H1 (cell line): ENCODE data around the gene RPRD2. TPM values are rescaled to one million over a fixed set of nuclear protein-coding genes. Genes with fewer than 3 reads are reported as not detected.

Experiments used
- CTCF ChIA-PET: fragments of 300-600 bp; sonication (Branson Sonifier 250); formaldehyde crosslinking; loops from one replicate; lab custom pipeline; 2021; ENCODE audit not compliant: partially characterized antibody; lab: Charles Lee
- POLR2A ChIA-PET: fragments of 300-600 bp; sonication (Branson Sonifier 250); formaldehyde crosslinking; loops from one replicate; lab custom pipeline; 2021; ENCODE audit warnings: inconsistent platforms; ENCODE audit not compliant: partially characterized antibody; lab: Charles Lee
- DNase-seq, 2 experiments: peaks; one replicate each; pipeline versions ENCODE4 v3.0.0 to v3.0.0-alpha.2; 2010 to 2022; ENCODE audit warnings: low spot score in 2 of 2, low read depth in 1 of 2, mixed read lengths in 1 of 2
- FAIRE-seq: peaks from 2 replicates; lab custom pipeline; 2011; peaks lifted over from hg19 to GRCh38; lab: Jason Lieb, UNC
- H2AFZ ChIP-seq: 2 replicates; pipeline ENCODE4 v1.8.1; 2012; ENCODE audit warnings: low read length, inconsistent platforms
- H2AK5ac ChIP-seq: 2 replicates; pipeline ENCODE4 v1.6.1; 2013; ENCODE audit warnings: low read depth, low read length
- H2BK120ac ChIP-seq: replicated peaks from 2 replicates; pipeline ENCODE3; 2013; ENCODE audit warnings: low read depth, low read length, inconsistent platforms
- H2BK12ac ChIP-seq: 2 replicates; pipeline ENCODE4 v1.6.1; 2013; ENCODE audit warnings: low read depth, low read length
- H2BK15ac ChIP-seq: 2 replicates; pipeline ENCODE4 v1.6.1; 2013; ENCODE audit warnings: low read length
- H2BK20ac ChIP-seq: 2 replicates; pipeline ENCODE4 v1.6.1; 2013; ENCODE audit warnings: low read length
- H2BK5ac ChIP-seq: 2 replicates; pipeline ENCODE4 v1.6.1; 2013; ENCODE audit warnings: low read depth, low read length
- H3K14ac ChIP-seq: 2 replicates; pipeline ENCODE4 v1.6.1; 2013; ENCODE audit warnings: inconsistent platforms; ENCODE audit not compliant: insufficient read length
- H3K18ac ChIP-seq: 2 replicates; pipeline ENCODE4 v1.6.1; 2013; ENCODE audit warnings: low read length; ENCODE audit errors: extremely low read depth
- H3K23ac ChIP-seq: 2 replicates; pipeline ENCODE4 v1.6.1; 2013; ENCODE audit warnings: inconsistent platforms; ENCODE audit not compliant: insufficient read length
- H3K23me2 ChIP-seq: 2 replicates; pipeline ENCODE4 v1.6.1; 2013; ENCODE audit warnings: low read depth, low read length
- H3K27ac ChIP-seq: 2 replicates; pipeline ENCODE4 v1.6.1; 2011; ENCODE audit warnings: low read depth, low read length, inconsistent platforms
- H3K27me3 ChIP-seq, 4 experiments: replicated peaks in 1 of 4; 1 replicate in 1 of 4; 2 replicates in 3 of 4; pipeline versions ENCODE4 v1.6.1 to v1.8.1; 2011 to 2013; ENCODE audit warnings: low read length in 3 of 4, mild to moderate bottlenecking in 3 of 4, inconsistent platforms in 2 of 4, mixed read lengths in 2 of 4, moderate library complexity in 1 of 4; ENCODE audit not compliant: control insufficient read depth in 3 of 4, insufficient read depth in 3 of 4; ENCODE audit errors: extremely low read depth in 1 of 4
- H3K36me3 ChIP-seq, 4 experiments: 2 replicates each; pipeline versions ENCODE4 v1.6.1 to v1.8.1; 2011 to 2013; ENCODE audit warnings: mild to moderate bottlenecking in 4 of 4, low read length in 3 of 4, moderate library complexity in 2 of 4, control low read depth in 1 of 4, inconsistent platforms in 1 of 4; ENCODE audit not compliant: insufficient read depth in 4 of 4, control insufficient read depth in 2 of 4
- H3K4ac ChIP-seq: replicated peaks from 2 replicates; pipeline ENCODE3; 2013; ENCODE audit warnings: low read length, low read depth, mixed read lengths, inconsistent platforms; ENCODE audit not compliant: insufficient read length
- H3K4me1 ChIP-seq, 4 experiments: replicated peaks in 1 of 4; 1 replicate in 1 of 4; 2 replicates in 3 of 4; pipeline versions ENCODE4 v1.6.1 to v1.8.1; 2011 to 2013; ENCODE audit warnings: low read length in 3 of 4, inconsistent platforms in 2 of 4, mixed read lengths in 1 of 4; ENCODE audit not compliant: insufficient read depth in 4 of 4, control insufficient read depth in 3 of 4
- H3K4me2 ChIP-seq, 2 experiments: 2 replicates each; pipeline versions ENCODE4 v1.6.1 to v1.8.1; 2011 to 2013; ENCODE audit warnings: low read depth in 2 of 2, low read length in 2 of 2, control low read depth in 1 of 2, inconsistent platforms in 1 of 2, mild to moderate bottlenecking in 1 of 2; ENCODE audit not compliant: insufficient read depth in 1 of 2
- H3K4me3 ChIP-seq, 4 experiments: fragments of 200-600, 300-600 bp in 1 of 4; sonication (generic), shearing (Covaris generic), sonication (Bioruptor Twin) in 1 of 4; 2 replicates each; pipeline versions ENCODE4 v1.5.1 to v1.8.1; 2011 to 2016; ENCODE audit warnings: low read length in 4 of 4, low read depth in 3 of 4, control low read depth in 2 of 4, inconsistent platforms in 2 of 4, mild to moderate bottlenecking in 2 of 4, mixed read lengths in 1 of 4, moderate library complexity in 1 of 4; ENCODE audit not compliant: insufficient read depth in 2 of 4; ENCODE audit errors: extremely low read depth in 1 of 4
- H3K56ac ChIP-seq: replicated peaks from 2 replicates; pipeline ENCODE3; 2013; ENCODE audit warnings: low read depth, mild to moderate bottlenecking, mixed read lengths, low read length, inconsistent platforms; ENCODE audit not compliant: insufficient read length
- H3K79me1 ChIP-seq: 2 replicates; pipeline ENCODE4 v1.6.1; 2013; ENCODE audit warnings: low read depth, low read length, control low read depth
- H3K79me2 ChIP-seq, 2 experiments: 2 replicates each; pipeline versions ENCODE4 v1.6.1 to v1.8.1; 2012 to 2013; ENCODE audit warnings: low read length in 2 of 2, mild to moderate bottlenecking in 2 of 2, inconsistent platforms in 1 of 2; ENCODE audit not compliant: insufficient read depth in 2 of 2, control insufficient read depth in 1 of 2
- H3K9ac ChIP-seq, 4 experiments: replicated peaks in 1 of 4; 1 replicate in 1 of 4; 2 replicates in 3 of 4; pipeline versions ENCODE4 v1.6.1 to v1.8.1; 2011 to 2013; ENCODE audit warnings: low read depth in 3 of 4, low read length in 3 of 4, control low read depth in 2 of 4, mild to moderate bottlenecking in 2 of 4, moderate library complexity in 2 of 4, inconsistent platforms in 1 of 4; ENCODE audit errors: extremely low read depth in 1 of 4
- H3K9me3 ChIP-seq, 2 experiments: 2 replicates each; pipeline versions ENCODE4 v1.6.1 to v1.8.1; 2012 to 2013; ENCODE audit warnings: mild to moderate bottlenecking in 2 of 2, moderate library complexity in 2 of 2, control low read depth in 1 of 2, inconsistent platforms in 1 of 2, low read depth in 1 of 2, low read length in 1 of 2, mixed read lengths in 1 of 2; ENCODE audit not compliant: insufficient read depth in 2 of 2
- H4K20me1 ChIP-seq, 2 experiments: replicated peaks in 1 of 2; 2 replicates each; pipeline versions ENCODE3 to v1.8.1; 2011 to 2013; ENCODE audit warnings: inconsistent platforms in 2 of 2, low read length in 2 of 2, mild to moderate bottlenecking in 1 of 2; ENCODE audit not compliant: insufficient read depth in 2 of 2, control insufficient read depth in 1 of 2
- H4K5ac ChIP-seq: 2 replicates; pipeline ENCODE4 v1.6.1; 2013; ENCODE audit warnings: low read length, low read depth, mixed read lengths, inconsistent platforms; ENCODE audit not compliant: insufficient read length
- H4K8ac ChIP-seq: 2 replicates; pipeline ENCODE4 v1.8.0; 2013; ENCODE audit warnings: mild to moderate bottlenecking, moderate library complexity, low read length, inconsistent platforms; ENCODE audit not compliant: insufficient read depth; ENCODE audit errors: extremely low read depth
- H4K91ac ChIP-seq: replicated peaks from 2 replicates; pipeline ENCODE3; 2013; ENCODE audit warnings: low read length, mixed read lengths, inconsistent platforms; ENCODE audit not compliant: insufficient read length
- CHD1 ChIP-seq: IDR thresholded peaks from 2 replicates; pipeline ENCODE4 v1.6.1; 2012; ENCODE audit warnings: low read depth, low read length, improper control_type of control experiment
- JUND ChIP-seq: IDR thresholded peaks from 2 replicates; pipeline ENCODE4 v1.6.1; 2011; ENCODE audit warnings: mild to moderate bottlenecking, improper control_type of control experiment, low read length
- SP2 ChIP-seq: IDR thresholded peaks from 2 replicates; pipeline ENCODE4 v1.6.1; 2012; ENCODE audit warnings: mild to moderate bottlenecking, low read length, inconsistent platforms
- ZNF274 ChIP-seq: IDR thresholded peaks from 2 replicates; pipeline ENCODE4 v1.7.0; 2012; ENCODE audit warnings: low read length, borderline replicate concordance; ENCODE audit errors: extremely low read depth
- WGBS, 2 experiments: shearing (Covaris generic) in 1 of 2; methylation state at CpG; one replicate each; pipeline versions ENCODE4 v1.1.6 to v1.1.7; 2013 to 2015; ENCODE audit warnings: low lambda C conversion rate in 2 of 2, mixed read lengths in 2 of 2, inconsistent platforms in 1 of 2, low coverage in 1 of 2, missing lambda C conversion rate in 1 of 2; ENCODE audit not compliant: insufficient replicate concordance in 2 of 2, insufficient coverage in 1 of 2, insufficient read length in 1 of 2; ENCODE audit errors: extremely low coverage in 1 of 2, missing lambda C conversion rate in 1 of 2; 5-methylcytosine and 5-hydroxymethylcytosine counted together
- polyA plus RNA-seq, 7 experiments: library from polyadenylated mRNA; depleted of rRNA in 3 of 7; stranded (reverse) in 5 of 7; unstranded in 2 of 7; fragments of >200 nt in 5 of 7; fragments of 200-250 nt in 2 of 7; gene quantifications; 1 replicate in 5 of 7; 2 replicates in 1 of 7; 4 replicates in 1 of 7; pipeline versions ENCODE4 v1.2.1 to v1.2.3, GENCODE V29; 2011 to 2013; ENCODE audit warnings: missing spikeins in 2 of 7, mixed read lengths in 2 of 7
- total RNA-seq: library from RNA; stranded (reverse); fragmentation: NEBNext Ultra II Directional; extraction: Animal tissue kit (Norgen Biotek cat#: 25700); gene quantifications from 2 replicates; pipeline ENCODE4 v1.2.1, GENCODE V29; 2021
- TF ChIP-seq, protein P1 (sequence below): IDR thresholded peaks from 2 replicates; pipeline ENCODE4 v1.6.1; 2012; ENCODE audit warnings: inconsistent platforms

The RPRD2 gene
- total and polyA plus RNA-seq, 2 of the 8 experiments (the other 6 are each of a cell fraction or from before 2014, with no cell fraction given), result 14.4 to 32.4 TPM

DNA sequence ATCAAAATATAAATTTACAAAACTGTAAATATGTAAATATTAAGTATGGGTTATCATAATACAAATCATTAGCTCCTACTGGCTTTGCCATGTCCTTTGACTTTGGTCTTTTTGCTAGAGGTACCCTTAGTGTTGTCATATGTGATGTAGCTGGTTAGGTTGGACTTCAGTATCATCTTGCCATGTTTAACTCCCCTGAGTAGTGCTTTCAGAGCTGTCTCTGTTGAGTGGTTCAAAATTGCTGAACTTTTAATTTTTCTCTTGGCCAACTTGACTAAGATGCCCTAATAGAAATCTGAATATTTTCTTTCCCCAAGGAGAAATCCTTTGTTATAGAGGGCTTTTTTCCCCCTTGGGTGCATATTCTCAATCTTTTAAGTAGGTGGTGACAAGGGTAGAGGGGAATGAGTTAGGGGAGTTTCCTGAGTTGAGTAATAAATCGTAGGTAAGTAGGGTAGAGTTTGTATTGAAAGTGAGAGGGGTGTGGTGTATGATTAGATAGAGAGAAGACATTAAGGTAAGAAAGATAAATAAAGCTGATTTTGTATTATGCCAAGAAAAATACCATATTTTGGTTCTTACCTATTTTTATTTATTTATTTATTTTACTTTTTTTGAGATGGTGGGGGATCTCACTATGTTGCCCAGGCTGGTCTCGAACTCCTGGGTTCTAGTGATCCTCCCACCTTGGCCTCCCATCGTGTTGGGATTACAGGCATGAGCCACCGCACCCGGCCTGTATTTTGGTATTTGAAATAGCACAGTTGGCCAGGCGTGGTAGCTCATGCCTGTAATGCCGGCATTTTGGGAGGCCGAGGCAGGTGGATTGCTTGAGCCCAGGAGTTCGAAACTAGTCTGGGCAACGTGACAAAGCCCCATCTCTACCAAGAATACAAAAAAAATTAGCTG is 21.8 kb downstream of the RPRD2 start:
- Histone ChIP-seq H3K9ac (no peak overlapping the region), H3K79me2 (peaks cover 0 to 94% of the 10 kb centered on the region in 2 experiments; a peak in 3 of 4 replicates), H3K18ac (no peak overlapping the region), H3K4me2 (no peak overlapping the region), H4K5ac (no peak overlapping the region), H3K4me1 (no peaks in the 10 kb centered on the region), H3K56ac (no peak overlapping the region), H3K14ac (no peak overlapping the region), H3K27ac (no peak overlapping the region), H3K4me3 (no peak overlapping the region), H3K27me3 (no peaks in the 10 kb centered on the region), H2BK5ac (no peak overlapping the region), H2BK120ac (no peak overlapping the region), H3K9me3 (no peaks in the 10 kb centered on the region), H3K79me1 (peaks cover 4% of the 10 kb centered on the region), H4K20me1 (peaks cover 2 to 3% of the 10 kb centered on the region in 2 experiments), H2BK12ac (no peak overlapping the region), H3K4ac (no peak overlapping the region), H2BK20ac (no peak overlapping the region), H2AFZ (no peak overlapping the region), H3K23ac (no peak overlapping the region), H3K23me2 (no peaks in the 10 kb centered on the region), H3K36me3 (no peaks in the 10 kb centered on the region), H2AK5ac (no peak overlapping the region), H4K91ac (no peak overlapping the region), H4K8ac (no peak overlapping the region), H2BK15ac (no peak overlapping the region)
- 87 to 100% methylated on average over 1 to 10 of the region's 10 CpGs for whole genome bisulfite sequencing, 2 experiments
- no peak for FAIRE-seq
- POLR2A ChIA-PET, result no interaction called here
- TF ChIP-seq, protein P1, sequence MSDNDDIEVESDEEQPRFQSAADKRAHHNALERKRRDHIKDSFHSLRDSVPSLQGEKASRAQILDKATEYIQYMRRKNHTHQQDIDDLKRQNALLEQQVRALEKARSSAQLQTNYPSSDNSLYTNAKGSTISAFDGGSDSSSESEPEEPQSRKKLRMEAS, result no peak
- TF ChIP-seq ZNF274 (no peak), SP2 (no peak), JUND (no peak), CHD1 (no peak)
- no peak for DNase-seq
- CTCF ChIA-PET, result interaction anchor here (0.9 kb wide), 1 partner anchor 12 kb away, joined by 4 read pairs; no protein-coding TSS in a partner anchor
